GM20000 (cell line): ENCODE data around the gene FHIT.
"Not testable (repeated sequence)": the region's sequence is repeated elsewhere in the genome, so short reads cannot be mapped to it uniquely, and the experiment has no call there.

ENCODE experiments used
- DNase-seq: peaks from one replicate; pipeline ENCODE4 v3.0.0; 2012; ENCODE audit warnings: low spot score
- TF ChIP-seq, protein P1 (sequence below): IDR thresholded peaks from 2 replicates; pipeline ENCODE4 v1.5.1; 2012; ENCODE audit warnings: mild to moderate bottlenecking, control low read depth; ENCODE audit errors: extremely low read depth, missing control alignments

FHIT gene

DNA sequence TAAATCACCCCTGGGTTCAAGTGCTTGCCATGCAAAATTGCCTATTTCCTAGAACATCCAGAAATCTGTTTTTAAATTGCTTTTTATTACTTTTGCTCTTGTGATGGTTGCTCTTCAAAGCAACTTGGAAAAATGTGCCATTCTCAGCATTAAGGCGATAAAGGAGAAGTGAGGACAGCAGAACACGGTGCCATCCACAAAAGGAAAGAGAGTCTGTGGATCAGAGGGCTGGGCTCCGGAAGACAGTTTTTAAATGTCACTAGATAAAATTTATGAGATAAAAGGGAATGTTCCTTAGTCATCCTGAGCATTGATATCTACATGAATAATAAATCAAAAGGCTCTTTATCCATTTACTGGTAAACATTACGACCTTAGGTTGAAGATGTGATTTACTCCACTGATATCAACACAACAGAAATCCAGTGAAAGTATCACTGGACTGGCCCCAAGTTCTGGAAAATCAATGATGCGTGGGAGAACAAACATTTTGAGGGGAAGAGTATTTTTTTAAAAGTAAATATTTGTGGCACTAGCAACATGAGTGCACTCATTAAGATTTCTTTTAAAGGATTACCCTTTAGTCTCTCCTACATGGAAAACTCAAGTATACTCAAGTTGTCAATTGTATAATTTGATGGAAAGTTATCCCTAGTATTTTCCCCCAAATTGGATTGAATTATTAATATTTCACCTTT, 554.7 kb downstream of the FHIT start:
- TF ChIP-seq, protein P1, sequence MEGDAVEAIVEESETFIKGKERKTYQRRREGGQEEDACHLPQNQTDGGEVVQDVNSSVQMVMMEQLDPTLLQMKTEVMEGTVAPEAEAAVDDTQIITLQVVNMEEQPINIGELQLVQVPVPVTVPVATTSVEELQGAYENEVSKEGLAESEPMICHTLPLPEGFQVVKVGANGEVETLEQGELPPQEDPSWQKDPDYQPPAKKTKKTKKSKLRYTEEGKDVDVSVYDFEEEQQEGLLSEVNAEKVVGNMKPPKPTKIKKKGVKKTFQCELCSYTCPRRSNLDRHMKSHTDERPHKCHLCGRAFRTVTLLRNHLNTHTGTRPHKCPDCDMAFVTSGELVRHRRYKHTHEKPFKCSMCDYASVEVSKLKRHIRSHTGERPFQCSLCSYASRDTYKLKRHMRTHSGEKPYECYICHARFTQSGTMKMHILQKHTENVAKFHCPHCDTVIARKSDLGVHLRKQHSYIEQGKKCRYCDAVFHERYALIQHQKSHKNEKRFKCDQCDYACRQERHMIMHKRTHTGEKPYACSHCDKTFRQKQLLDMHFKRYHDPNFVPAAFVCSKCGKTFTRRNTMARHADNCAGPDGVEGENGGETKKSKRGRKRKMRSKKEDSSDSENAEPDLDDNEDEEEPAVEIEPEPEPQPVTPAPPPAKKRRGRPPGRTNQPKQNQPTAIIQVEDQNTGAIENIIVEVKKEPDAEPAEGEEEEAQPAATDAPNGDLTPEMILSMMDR = no peak
- no peak for DNase-seq

DNA sequence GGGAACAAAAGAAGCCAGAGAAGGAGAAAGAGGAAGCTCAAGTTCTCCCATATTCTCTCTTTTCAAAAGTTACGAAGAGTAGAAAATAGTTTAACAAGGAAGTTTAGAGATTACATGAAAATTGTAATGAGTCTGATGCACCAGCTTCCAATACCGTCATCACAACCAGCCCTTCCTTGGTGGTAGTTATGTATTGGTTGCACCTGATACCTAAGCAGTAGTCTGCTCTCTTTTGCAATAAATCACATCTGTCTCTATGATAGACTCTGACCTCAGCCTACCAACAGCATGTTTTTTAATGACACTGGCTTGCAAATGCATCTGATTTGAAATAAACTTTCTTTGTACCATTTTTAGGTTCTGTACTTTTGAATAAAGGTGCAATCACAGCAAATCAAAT, 575.8 kb downstream of the FHIT start:
- TF ChIP-seq, protein P1 = no peak
- no peak for DNase-seq

DNA sequence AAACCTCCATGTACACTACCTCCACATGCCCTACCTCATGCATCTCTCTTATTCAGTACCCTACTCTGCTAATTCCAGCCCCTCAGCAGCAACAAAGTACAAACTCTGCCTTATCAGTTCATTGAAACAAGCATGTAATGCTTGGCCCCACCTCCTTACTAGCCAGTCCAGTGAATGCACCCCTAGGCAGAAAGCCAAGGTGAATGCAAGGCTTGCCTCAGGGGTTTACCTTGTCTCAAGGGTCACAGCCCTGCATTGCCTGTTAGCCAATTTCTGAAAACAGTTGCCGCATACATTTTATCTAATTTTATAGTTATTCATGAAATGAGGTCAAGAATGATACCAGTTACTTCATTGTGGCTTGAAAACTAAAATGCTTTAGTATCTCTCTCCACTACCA, 576.4 kb downstream of the FHIT start:
- DNase-seq = no peak
- TF ChIP-seq, protein P1 = no peak

DNA sequence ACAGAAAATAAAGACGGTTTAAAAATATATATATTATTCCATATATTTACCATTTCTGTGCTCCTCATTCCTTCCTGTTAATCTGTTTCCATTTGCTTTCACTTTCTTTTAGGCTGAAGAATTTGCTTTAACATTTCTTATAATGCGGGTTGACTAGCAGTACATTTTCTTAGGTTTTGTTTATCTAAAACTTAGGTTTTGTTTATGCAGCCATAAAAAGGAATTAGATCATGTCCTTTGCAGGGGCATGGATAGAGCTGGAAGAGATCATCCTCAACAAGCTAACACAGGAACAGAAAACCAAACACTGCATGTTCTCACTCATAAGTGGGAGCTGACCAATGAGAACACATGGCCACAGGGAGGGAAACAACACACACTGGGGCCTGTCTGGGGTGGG, 578.1 kb downstream of the FHIT start:
- DNase-seq = no peak
- TF ChIP-seq, protein P1 = no peak

DNA sequence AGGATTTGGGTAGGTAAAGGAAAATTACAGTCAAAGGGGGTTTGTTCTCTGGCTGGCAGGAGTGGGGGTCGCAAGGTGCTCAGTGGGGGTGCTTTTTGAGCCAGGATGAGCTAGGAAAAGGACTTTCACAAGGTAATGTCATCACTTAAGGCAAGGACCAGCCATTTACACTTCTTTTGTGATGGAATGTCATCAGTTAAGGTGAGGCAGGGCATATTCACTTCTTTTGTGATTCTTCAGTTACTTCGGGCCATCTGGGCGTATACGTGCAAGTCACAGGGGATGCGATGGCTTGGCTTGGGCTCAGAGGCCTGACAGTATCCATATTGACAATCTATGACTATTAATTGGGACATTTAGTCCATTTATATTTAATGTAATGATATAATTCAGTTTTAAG, 578.9 kb downstream of the FHIT start:
- not testable (repeated sequence) for DNase-seq

DNA sequence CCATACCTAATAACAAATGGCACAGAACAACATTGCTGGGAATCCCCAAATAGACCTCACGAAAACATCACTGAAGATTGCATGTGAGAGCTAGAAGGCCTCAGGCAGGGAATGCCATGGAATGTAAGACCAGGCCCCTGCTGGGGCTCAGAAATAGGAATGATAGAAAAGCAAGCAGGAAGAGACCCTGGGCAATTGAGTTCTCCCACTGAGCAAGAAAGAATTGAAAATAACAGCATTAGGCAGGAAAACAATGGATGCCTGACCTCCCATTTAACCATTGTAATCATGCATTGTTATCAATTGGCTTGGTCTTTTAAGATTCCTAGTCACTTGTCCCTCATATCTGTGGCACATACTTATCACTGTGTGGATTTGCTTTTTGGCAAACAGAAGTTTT, 581.6 kb downstream of the FHIT start:
- TF ChIP-seq, protein P1 = no peak
- no peak for DNase-seq

DNA sequence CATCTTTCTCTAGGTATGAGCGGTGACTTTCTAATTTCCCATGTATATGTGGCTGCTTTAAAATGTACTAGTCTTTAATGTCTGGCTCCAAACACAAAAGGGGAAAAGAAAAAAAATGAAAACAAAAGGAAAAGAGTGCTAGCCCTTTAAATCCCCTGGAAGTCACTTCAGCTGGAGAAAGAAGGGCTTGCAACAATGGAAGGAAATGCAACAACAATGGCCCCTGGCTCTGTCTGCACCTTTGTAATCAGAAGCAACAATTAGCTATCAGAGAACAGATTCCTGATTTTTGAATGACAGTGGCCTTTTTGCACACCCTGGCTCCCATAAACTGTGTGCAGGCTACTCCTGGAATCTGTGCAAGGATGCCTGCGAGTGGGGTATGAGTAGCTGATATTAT, 591.2 kb downstream of the FHIT start:
- no peak for DNase-seq
- TF ChIP-seq, protein P1 = no peak

DNA sequence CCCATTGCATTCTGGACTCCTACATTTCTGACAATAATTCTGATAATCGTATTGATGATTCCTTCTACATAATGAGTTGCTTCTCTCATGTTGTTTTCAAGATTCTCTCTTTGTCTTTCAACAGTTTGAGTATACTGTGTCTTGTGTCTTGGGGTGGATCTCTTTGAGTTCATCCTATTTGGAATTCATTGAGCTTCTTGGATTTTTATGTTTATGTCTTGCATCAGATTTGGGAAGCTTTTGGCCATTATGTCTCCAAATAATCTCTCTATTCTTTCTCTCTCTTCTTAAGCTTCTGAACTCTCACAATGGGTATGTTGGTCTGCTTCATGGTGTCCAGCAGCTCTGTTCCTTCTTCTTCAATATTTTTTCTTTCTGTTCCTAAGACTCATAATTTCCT, 592.2 kb downstream of the FHIT start:
- DNase-seq = no peak
- TF ChIP-seq, protein P1 = no peak
